OCI-LY1 (cell line): ENCODE data around the gene FMNL3.

Source experiments
- CTCF ChIP-seq: fragments of 200-600 bp; sonication (generic), shearing (Covaris generic); IDR thresholded peaks from 2 replicates; pipeline ENCODE4 v1.5.1; 2017; ENCODE audit warnings: mild to moderate bottlenecking, antibody characterized with exemption, low read length, moderate library complexity, mixed read lengths
- EZH2 ChIP-seq: fragments of 200-600 bp; sonication (generic), shearing (Covaris generic); IDR thresholded peaks from 2 replicates; pipeline ENCODE4 v1.8.0; 2017; ENCODE audit warnings: borderline replicate concordance, mixed run types, mild to moderate bottlenecking, antibody characterized with exemption, low read length, moderate library complexity, mixed read lengths

DNA sequence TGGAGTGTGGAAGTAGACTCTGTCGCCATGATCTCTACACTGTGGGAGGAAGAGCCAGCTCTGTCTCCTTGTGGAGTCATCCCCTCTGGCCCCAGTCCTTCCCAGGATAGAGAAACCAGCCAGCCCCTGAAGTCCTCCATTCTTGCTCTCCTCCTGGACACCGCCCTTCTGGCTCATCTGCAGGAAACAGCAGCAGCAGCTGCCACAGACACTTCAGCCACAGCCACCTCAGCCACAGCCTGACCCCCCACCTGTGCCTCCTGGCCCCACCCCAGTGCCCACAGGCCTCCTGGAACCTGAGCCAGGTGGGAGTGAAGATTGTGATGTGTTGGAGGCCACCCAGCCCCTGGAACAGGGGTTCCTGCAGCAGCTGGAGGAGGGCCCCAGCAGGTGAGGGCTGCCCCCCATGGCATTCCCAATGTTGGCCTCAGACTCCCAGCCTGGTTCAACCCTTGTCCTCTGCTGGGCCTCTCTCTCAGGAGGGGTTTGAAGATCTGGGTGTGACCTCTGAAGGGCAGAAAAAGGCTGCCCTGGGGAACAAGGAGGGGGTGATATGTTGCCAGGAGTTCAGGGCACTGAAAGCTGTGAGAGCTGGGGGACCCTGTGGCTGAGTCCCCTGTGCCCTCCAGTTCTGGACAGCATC, 73.4 kb downstream of the FMNL3 start:
- TF ChIP-seq EZH2: no peak
- no peak for TF ChIP-seq CTCF
